ENCODE results near the gene RELCH.

RELCH gene

GRCh38 chr18:62347089-62347506 is 160.0 kb downstream of the RELCH start:
- no peaks in the 10 kb centered on the region for H3F3A ChIP-seq (ENCODE audit: insufficient read depth, low read length)
- no peaks in the 10 kb centered on the region for H4K20me1 ChIP-seq (ENCODE audit: insufficient read depth, low read length)
- H3K4me1 ChIP-seq (ENCODE audit: low read length), result no peaks in the 10 kb centered on the region
- H3K27me3 ChIP-seq (replicated peaks; ENCODE audit: insufficient read depth, low read length), result no peaks in the 10 kb centered on the region
- no peak overlapping the region for H3K27ac ChIP-seq (ENCODE audit: low read length)
- no peak for DNase-seq
- TF ChIP-seq EZH2 (optimal IDR thresholded peaks at IDR 0.05; ENCODE audit: low read depth, low read length) (no peak), EZH2phosphoT487 (IDR thresholded peaks at IDR 0.05; ENCODE audit: low read length) (no peak), CTCF (IDR thresholded peaks at IDR 0.05; ENCODE audit: low read length) (no peak)
- H3K9ac ChIP-seq (ENCODE audit: low read length), result no peak overlapping the region
- H3K4me3 ChIP-seq (ENCODE audit: low read length), result no peak overlapping the region
- H3K36me3 ChIP-seq (replicated peaks; ENCODE audit: insufficient read depth, low read length), result no peaks in the 10 kb centered on the region; the same call in 1 of the 2 replicates
- no peaks in the 10 kb centered on the region for H3K9me3 ChIP-seq (replicated peaks; ENCODE audit: insufficient read depth, low read length)
- no peak overlapping the region for H2AFZ ChIP-seq (ENCODE audit: low read length)
- no peak overlapping the region for H3K4me2 ChIP-seq (ENCODE audit: low read depth, low read length)
- H3K79me2 ChIP-seq (ENCODE audit: low read length), result no peaks in the 10 kb centered on the region
- no peaks in the 10 kb centered on the region for H3K9me2 ChIP-seq (replicated peaks; ENCODE audit: insufficient read depth, low read length)

- H3K9ac ChIP-seq (ENCODE audit: low read length), result no peak overlapping the region
- H3K79me2 ChIP-seq (ENCODE audit: low read length), result no peaks in the 10 kb centered on the region
- H2AFZ ChIP-seq (ENCODE audit: low read length), result no peak overlapping the region
- no peak for DNase-seq
- TF ChIP-seq CTCF (IDR thresholded peaks at IDR 0.05; ENCODE audit: low read length), result no peak
- TF ChIP-seq EZH2phosphoT487 (IDR thresholded peaks at IDR 0.05; ENCODE audit: low read length), result no peak
- TF ChIP-seq EZH2 (optimal IDR thresholded peaks at IDR 0.05; ENCODE audit: low read depth, low read length), result no peak
- H3K27ac ChIP-seq (ENCODE audit: low read length), result no peak overlapping the region
- no peak overlapping the region for H3K4me3 ChIP-seq (ENCODE audit: low read length)
- no peaks in the 10 kb centered on the region for H3K4me1 ChIP-seq (ENCODE audit: low read length)
- H3F3A ChIP-seq (ENCODE audit: insufficient read depth, low read length), result no peaks in the 10 kb centered on the region
- no peaks in the 10 kb centered on the region for H3K36me3 ChIP-seq (replicated peaks; ENCODE audit: insufficient read depth, low read length)
- no peaks in the 10 kb centered on the region for H3K27me3 ChIP-seq (replicated peaks; ENCODE audit: insufficient read depth, low read length)
- H3K4me2 ChIP-seq (ENCODE audit: low read depth, low read length), result no peak overlapping the region
- H4K20me1 ChIP-seq (ENCODE audit: insufficient read depth, low read length), result no peaks in the 10 kb centered on the region
- no peaks in the 10 kb centered on the region for H3K9me2 ChIP-seq (replicated peaks; ENCODE audit: insufficient read depth, low read length)
- no peaks in the 10 kb centered on the region for H3K9me3 ChIP-seq (replicated peaks; ENCODE audit: insufficient read depth, low read length)
Observed at GRCh38 chr18:62348474-62348873, 161.4 kb downstream of the RELCH start.

GRCh38 chr18:62353170-62353569 is 166.1 kb downstream of the RELCH start:
- TF ChIP-seq EZH2 (optimal IDR thresholded peaks at IDR 0.05; ENCODE audit: low read depth, low read length) (no peak), CTCF (IDR thresholded peaks at IDR 0.05; ENCODE audit: low read length) (no peak)
- Histone ChIP-seq H2AFZ (ENCODE audit: low read length) (no peak overlapping the region), H3K9ac (ENCODE audit: low read length) (no peak overlapping the region), H3K9me2 (replicated peaks; ENCODE audit: insufficient read depth, low read length) (no peaks in the 10 kb centered on the region), H3K4me3 (ENCODE audit: low read length) (no peak overlapping the region), H3K4me1 (ENCODE audit: low read length) (no peaks in the 10 kb centered on the region), H3K36me3 (replicated peaks; ENCODE audit: insufficient read depth, low read length) (no peaks in the 10 kb centered on the region), H3K27ac (ENCODE audit: low read length) (no peak overlapping the region), H3K79me2 (ENCODE audit: low read length) (no peaks in the 10 kb centered on the region), H3K9me3 (replicated peaks; ENCODE audit: insufficient read depth, low read length) (no peaks in the 10 kb centered on the region), H3F3A (ENCODE audit: insufficient read depth, low read length) (no peaks in the 10 kb centered on the region), H3K27me3 (replicated peaks; ENCODE audit: insufficient read depth, low read length) (no peaks in the 10 kb centered on the region), H4K20me1 (ENCODE audit: insufficient read depth, low read length) (no peaks in the 10 kb centered on the region), H3K4me2 (ENCODE audit: low read depth, low read length) (no peak overlapping the region)
- no peak for DNase-seq
